ENCODE measurements around the gene NR2C2.

DNA sequence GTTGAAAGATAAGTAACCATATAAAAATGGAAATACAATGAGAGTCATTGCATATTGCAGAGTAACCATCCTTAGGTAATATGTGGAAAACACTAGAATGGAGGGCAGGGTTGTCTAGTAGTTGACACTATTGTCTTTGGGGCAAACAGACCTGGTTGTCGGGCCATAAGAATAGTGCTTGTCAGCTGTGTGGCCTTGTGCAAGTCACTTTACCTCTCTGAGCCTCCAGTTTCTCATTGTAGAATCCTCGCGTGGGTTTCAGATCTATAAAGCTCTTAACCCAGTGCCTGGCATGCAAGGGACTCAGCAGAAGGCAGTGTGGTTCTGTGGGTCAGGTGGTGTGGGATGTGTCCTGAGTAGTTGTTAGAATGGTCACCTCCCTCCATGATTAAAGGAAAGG lies 85.7 kb downstream of the NR2C2 start:
- TF ChIP-seq, protein P1, sequence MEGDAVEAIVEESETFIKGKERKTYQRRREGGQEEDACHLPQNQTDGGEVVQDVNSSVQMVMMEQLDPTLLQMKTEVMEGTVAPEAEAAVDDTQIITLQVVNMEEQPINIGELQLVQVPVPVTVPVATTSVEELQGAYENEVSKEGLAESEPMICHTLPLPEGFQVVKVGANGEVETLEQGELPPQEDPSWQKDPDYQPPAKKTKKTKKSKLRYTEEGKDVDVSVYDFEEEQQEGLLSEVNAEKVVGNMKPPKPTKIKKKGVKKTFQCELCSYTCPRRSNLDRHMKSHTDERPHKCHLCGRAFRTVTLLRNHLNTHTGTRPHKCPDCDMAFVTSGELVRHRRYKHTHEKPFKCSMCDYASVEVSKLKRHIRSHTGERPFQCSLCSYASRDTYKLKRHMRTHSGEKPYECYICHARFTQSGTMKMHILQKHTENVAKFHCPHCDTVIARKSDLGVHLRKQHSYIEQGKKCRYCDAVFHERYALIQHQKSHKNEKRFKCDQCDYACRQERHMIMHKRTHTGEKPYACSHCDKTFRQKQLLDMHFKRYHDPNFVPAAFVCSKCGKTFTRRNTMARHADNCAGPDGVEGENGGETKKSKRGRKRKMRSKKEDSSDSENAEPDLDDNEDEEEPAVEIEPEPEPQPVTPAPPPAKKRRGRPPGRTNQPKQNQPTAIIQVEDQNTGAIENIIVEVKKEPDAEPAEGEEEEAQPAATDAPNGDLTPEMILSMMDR (IDR thresholded peaks at IDR 0.05; ENCODE audit: insufficient read depth, low read length) = no peak
- TF ChIP-seq GABPA (IDR thresholded peaks at IDR 0.05; ENCODE audit: low read depth) (no peak), POLR2AphosphoS5 (IDR thresholded peaks at IDR 0.05; ENCODE audit: low read depth) (no peak)
- TF ChIP-seq, protein P2, sequence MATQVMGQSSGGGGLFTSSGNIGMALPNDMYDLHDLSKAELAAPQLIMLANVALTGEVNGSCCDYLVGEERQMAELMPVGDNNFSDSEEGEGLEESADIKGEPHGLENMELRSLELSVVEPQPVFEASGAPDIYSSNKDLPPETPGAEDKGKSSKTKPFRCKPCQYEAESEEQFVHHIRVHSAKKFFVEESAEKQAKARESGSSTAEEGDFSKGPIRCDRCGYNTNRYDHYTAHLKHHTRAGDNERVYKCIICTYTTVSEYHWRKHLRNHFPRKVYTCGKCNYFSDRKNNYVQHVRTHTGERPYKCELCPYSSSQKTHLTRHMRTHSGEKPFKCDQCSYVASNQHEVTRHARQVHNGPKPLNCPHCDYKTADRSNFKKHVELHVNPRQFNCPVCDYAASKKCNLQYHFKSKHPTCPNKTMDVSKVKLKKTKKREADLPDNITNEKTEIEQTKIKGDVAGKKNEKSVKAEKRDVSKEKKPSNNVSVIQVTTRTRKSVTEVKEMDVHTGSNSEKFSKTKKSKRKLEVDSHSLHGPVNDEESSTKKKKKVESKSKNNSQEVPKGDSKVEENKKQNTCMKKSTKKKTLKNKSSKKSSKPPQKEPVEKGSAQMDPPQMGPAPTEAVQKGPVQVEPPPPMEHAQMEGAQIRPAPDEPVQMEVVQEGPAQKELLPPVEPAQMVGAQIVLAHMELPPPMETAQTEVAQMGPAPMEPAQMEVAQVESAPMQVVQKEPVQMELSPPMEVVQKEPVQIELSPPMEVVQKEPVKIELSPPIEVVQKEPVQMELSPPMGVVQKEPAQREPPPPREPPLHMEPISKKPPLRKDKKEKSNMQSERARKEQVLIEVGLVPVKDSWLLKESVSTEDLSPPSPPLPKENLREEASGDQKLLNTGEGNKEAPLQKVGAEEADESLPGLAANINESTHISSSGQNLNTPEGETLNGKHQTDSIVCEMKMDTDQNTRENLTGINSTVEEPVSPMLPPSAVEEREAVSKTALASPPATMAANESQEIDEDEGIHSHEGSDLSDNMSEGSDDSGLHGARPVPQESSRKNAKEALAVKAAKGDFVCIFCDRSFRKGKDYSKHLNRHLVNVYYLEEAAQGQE (IDR thresholded peaks at IDR 0.05; ENCODE audit: insufficient replicate concordance, low read depth) = no peak
